Measurements from ENCODE around the gene NTM.

Gene NTM

DNA sequence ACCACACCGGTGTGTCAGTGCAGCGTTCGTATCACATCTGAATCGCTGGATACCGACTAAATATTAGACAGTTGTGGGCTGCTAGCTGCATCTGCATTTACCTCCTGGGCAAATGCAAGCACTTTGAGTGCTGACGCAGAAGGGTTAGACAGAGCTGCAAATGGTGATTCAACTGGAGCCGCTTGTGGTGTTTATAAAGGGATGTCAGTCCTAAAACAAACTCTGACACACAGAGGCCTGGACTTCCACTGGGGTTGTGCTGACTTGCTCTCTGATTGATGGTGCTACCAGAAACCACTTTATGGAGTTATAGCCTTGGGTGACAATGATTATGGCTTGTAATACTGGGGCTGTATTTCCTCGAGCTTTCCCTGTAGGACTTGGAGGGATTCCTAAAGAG lies 374.4 kb downstream of the NTM start:
- Mint-ChIP-seq H3K4me3 (no peak overlapping the region), H3K27me3 (no peaks in the 10 kb centered on the region), H3K9me3 (no peaks in the 10 kb centered on the region), H3K4me1 (no peaks in the 10 kb centered on the region), H3K36me3 (no peaks in the 10 kb centered on the region), H3K27ac (no peak overlapping the region)

DNA sequence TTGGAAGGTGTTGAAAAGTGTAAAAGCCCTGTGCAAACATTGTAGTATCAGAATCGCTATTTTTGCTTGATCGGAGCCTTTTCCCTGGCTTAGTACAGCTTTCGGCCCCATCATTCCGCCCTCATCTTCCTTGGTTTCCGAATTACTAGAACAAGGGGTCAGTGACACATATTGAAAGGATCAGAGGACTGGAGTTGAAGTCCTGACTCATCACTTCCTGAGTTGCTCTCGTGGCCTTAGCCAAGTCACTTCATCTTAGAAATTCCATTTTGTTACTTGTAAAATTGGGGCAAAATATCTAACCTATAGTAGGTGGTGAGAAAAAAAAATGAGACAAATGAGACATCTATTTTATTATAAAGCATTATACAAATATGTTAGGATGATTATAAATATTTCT lies 375.0 kb downstream of the NTM start:
- no peak overlapping the region for H3K4me3 Mint-ChIP-seq
- H3K36me3 Mint-ChIP-seq: peaks cover under 1% of the 10 kb centered on the region
- H3K4me1 Mint-ChIP-seq: no peaks in the 10 kb centered on the region
- no peaks in the 10 kb centered on the region for H3K9me3 Mint-ChIP-seq
- peaks cover under 1% of the 10 kb centered on the region for H3K27me3 Mint-ChIP-seq
- H3K27ac Mint-ChIP-seq: no peak overlapping the region

DNA sequence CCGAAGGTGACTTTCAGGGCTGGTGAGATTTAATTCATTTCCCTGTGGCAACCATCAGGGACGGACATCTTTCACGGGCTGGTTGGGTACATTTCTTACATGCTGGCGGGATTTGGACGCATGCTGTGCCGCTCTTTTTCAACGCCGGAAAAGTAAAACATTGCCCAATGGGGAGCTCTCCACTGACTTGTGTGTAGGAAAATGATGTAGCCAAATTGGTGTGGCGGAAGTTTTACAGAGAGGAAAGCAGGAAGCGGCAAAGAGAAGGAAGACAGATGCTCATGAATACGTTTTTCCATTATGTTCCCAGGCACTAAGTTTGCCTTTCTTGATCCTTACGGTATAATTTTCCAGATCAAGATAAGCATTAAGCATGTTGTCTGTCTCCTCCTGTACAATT lies 375.8 kb downstream of the NTM start:
- H3K4me3 Mint-ChIP-seq: no peak overlapping the region
- no peaks in the 10 kb centered on the region for H3K9me3 Mint-ChIP-seq
- H3K27ac Mint-ChIP-seq: no peak overlapping the region
- no peaks in the 10 kb centered on the region for H3K4me1 Mint-ChIP-seq
- H3K27me3 Mint-ChIP-seq: peaks cover 2% of the 10 kb centered on the region
- H3K36me3 Mint-ChIP-seq: peaks cover 1% of the 10 kb centered on the region

DNA sequence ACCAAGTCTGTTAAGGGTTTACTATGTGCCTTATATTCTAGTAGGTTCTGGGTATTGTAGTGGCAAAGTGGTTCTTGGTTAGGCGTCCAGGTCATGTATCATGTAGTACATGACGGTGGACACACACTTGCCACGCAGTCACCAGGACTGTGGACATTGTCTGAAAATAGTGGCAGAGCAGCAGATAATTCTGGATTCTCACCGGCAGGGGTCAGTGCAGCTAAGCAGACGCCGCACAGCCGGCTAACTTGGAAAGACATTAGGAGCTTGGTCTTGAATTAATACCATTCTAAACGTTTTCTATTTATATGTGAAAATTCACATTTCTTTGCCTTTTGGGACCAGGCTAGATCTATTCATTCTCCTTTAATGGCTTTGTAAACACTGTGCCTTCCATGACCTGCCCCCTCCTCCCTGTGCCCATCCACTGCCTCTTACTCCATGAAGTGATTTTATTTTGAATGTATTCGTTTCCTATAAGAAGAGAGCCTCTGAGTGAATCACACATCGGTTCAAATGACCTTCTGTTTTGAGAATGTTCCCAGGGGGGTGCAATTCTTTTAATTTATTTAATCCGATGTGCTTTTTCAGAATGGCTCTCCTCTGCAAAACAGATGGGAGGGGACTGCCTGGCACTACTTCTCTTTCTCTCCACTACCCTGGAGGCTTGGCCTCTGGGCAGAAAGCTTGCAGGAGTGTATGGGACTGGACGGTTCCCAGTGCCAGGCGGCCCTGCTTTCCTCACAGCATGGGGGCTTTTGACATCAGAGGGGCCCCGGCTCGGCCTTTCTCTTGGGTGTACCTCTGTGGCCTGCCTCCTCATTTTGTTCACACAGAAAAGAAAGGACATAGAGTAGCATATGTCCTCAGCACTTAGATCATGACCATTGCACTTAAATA lies 378.0 kb downstream of the NTM start:
- H3K27me3 Mint-ChIP-seq: peaks cover 2% of the 10 kb centered on the region
- H3K27ac Mint-ChIP-seq: no peak overlapping the region
- no peaks in the 10 kb centered on the region for H3K4me1 Mint-ChIP-seq
- peaks cover 1% of the 10 kb centered on the region for H3K36me3 Mint-ChIP-seq
- H3K9me3 Mint-ChIP-seq: no peaks in the 10 kb centered on the region
- no peak overlapping the region for H3K4me3 Mint-ChIP-seq

DNA sequence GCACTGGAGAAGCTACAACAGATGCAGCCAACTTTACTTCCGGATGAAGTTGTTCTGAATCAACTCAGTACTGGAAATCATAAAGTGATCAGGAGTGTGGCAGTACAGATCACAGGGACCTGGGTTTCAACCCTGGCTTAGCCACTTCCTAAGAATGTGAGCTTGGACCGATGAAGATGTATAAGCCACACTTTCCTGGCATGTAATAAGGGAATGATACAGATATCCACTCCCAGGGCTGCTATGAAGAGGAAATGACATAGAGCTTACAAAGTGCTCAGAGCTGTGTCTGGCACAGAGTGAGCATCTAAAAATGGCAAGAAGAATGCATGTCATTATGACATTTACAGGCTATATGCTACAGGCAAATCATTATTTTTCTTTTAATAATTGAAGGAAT lies 378.7 kb downstream of the NTM start:
- no peak overlapping the region for H3K4me3 Mint-ChIP-seq
- H3K36me3 Mint-ChIP-seq: peaks cover 1% of the 10 kb centered on the region
- peaks cover 2% of the 10 kb centered on the region for H3K27me3 Mint-ChIP-seq
- H3K4me1 Mint-ChIP-seq: no peaks in the 10 kb centered on the region
- H3K9me3 Mint-ChIP-seq: no peaks in the 10 kb centered on the region
- H3K27ac Mint-ChIP-seq: no peak overlapping the region

DNA sequence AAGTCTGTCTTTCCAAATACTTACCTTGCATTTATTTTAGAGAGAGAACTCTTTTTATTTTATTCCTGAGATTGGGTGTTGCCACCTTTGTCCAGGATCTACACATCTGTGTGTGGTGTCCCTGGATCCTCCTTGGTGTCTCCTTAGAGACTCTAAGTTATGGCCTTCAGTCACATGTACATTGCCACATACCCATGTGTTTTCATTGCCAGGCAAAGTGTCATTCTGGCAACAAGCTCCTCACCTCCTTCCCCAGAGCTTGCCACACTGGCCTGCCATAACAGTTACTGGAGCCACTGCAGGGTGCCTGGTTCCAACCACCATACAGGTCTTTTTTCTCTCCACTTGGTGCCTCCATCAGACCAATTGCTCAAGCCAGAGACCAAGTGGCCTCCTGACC lies 379.7 kb downstream of the NTM start:
- H3K27ac Mint-ChIP-seq: no peak overlapping the region
- H3K9me3 Mint-ChIP-seq: no peaks in the 10 kb centered on the region
- H3K27me3 Mint-ChIP-seq: peaks cover 2% of the 10 kb centered on the region
- no peaks in the 10 kb centered on the region for H3K4me1 Mint-ChIP-seq
- peaks cover 1% of the 10 kb centered on the region for H3K36me3 Mint-ChIP-seq
- no peak overlapping the region for H3K4me3 Mint-ChIP-seq

DNA sequence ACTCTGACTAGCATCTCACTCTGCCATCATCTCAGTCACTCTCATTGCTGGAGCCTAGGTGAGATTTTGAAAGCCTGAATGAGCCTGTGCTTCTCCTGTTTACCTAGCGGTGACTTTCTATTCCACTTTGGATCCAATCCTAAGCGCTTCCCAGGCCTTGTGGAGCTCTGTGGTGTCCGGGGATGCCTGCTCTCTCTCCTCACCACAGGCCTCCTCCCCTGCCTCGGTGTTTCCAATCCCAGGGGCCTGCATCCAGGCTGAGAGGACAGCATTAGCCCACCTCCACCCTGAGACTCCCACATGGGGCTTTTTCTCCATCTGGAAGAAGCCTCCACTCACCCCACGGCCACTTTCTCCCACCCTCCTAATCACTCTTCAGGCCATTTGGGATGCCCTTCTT lies 380.3 kb downstream of the NTM start:
- Mint-ChIP-seq H3K27ac (no peak overlapping the region), H3K4me1 (no peaks in the 10 kb centered on the region), H3K27me3 (peaks cover 2% of the 10 kb centered on the region), H3K4me3 (no peak overlapping the region), H3K36me3 (peaks cover 1% of the 10 kb centered on the region), H3K9me3 (no peaks in the 10 kb centered on the region)

DNA sequence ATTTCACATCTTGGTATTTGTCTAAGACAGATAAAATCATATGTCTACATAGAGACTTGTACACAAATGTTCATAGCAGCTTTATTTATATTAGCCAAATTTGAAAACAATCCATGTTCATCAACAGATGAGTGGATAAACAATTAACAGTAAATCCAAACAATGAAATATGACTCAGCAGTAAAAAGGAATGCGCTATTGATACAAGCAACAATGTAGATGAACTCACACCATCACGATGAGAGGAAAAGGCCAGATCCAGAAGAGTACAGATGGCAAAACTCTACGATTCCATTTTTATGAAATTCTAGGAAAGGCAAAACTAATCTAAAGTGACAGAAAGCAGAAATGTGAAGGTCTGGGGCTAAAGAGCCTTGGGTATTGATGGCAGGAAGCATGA lies 384.3 kb downstream of the NTM start:
- Mint-ChIP-seq H3K36me3 (peaks cover 1% of the 10 kb centered on the region), H3K4me1 (no peaks in the 10 kb centered on the region), H3K9me3 (peaks cover 3% of the 10 kb centered on the region), H3K4me3 (no peak overlapping the region), H3K27ac (no peak overlapping the region), H3K27me3 (peaks cover 2% of the 10 kb centered on the region)

DNA sequence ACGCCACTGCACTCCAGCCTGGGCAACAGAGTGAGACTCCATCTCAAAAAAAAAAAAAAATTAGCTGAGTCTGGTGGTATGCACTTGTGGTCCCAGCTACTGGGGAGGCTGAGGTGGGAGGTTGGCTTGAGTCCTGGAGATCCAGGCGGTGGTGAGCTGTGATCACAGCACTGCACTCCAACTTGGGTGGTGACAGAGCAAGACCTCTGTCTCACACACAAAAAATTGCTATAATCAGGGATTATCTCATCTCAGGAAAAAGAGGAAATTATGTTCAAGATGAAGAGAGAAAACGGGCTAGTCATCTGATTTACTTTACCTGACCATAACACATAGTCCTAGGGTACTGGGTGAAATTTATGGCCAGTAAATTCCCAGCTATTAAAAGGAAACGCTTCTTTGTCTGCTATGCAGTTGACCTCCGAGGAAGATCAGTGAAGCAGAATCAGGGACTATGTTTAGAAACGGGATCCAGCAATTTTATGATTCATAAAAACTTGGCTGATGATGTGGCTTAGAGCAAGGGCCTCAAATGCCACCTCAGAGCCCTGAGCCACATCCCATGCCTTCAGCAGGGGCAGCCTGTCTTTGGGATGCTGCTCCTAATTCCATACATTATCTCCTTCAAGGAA lies 386.2 kb downstream of the NTM start:
- Mint-ChIP-seq H3K27me3 (no peaks in the 10 kb centered on the region), H3K36me3 (no peaks in the 10 kb centered on the region), H3K4me3 (no peak overlapping the region), H3K27ac (no peak overlapping the region), H3K9me3 (peaks cover 6% of the 10 kb centered on the region), H3K4me1 (no peaks in the 10 kb centered on the region)

DNA sequence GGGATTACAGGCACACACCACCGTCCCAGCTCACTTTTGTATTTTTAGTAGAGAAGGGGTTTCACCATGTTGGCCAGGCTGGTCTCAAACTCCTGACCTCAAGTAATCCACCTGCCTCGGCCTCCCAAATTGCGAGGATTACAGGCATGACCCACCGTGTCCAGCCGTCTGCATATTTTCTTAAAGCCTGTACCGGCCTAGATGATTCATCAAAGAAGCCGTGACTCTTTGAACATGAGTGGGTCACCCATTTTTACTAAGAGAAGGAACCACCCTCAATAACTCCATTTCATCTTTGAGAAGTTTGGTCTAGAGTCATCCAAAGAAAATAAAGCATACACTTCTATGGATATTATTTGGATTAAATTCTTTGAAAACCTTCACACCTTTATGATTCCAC lies 388.3 kb downstream of the NTM start:
- Mint-ChIP-seq H3K36me3 (no peaks in the 10 kb centered on the region), H3K4me3 (no peak overlapping the region)

DNA sequence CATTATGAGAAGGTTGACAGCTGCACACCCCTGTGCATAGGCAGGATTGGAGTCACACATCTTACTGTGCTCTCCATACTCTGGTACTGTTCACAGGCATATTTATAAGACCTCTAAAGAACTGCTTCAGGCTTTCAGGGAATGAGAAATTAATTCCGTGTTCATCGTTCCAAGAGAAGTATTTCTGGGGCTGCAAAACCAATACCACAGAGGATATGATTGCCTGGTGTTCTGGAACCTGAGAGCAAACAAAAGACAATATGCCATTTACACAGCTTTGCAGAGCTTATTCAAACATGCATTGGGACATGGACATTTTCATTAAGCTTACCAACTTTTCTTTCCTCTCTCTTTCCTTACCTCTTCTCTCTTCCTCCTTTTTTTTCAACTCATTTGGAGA lies 388.7 kb downstream of the NTM start:
- H3K36me3 Mint-ChIP-seq: no peaks in the 10 kb centered on the region
- peaks cover 6% of the 10 kb centered on the region for H3K9me3 Mint-ChIP-seq
- H3K27me3 Mint-ChIP-seq: no peaks in the 10 kb centered on the region
- H3K4me3 Mint-ChIP-seq: no peak overlapping the region
- H3K27ac Mint-ChIP-seq: no peak overlapping the region
- no peaks in the 10 kb centered on the region for H3K4me1 Mint-ChIP-seq

More for the DNA sequence above, 388.3 kb downstream of the NTM start:
- no peaks in the 10 kb centered on the region for H3K4me1 Mint-ChIP-seq
- H3K9me3 Mint-ChIP-seq: peaks cover 6% of the 10 kb centered on the region
- H3K27me3 Mint-ChIP-seq: no peaks in the 10 kb centered on the region
- no peak overlapping the region for H3K27ac Mint-ChIP-seq

DNA sequence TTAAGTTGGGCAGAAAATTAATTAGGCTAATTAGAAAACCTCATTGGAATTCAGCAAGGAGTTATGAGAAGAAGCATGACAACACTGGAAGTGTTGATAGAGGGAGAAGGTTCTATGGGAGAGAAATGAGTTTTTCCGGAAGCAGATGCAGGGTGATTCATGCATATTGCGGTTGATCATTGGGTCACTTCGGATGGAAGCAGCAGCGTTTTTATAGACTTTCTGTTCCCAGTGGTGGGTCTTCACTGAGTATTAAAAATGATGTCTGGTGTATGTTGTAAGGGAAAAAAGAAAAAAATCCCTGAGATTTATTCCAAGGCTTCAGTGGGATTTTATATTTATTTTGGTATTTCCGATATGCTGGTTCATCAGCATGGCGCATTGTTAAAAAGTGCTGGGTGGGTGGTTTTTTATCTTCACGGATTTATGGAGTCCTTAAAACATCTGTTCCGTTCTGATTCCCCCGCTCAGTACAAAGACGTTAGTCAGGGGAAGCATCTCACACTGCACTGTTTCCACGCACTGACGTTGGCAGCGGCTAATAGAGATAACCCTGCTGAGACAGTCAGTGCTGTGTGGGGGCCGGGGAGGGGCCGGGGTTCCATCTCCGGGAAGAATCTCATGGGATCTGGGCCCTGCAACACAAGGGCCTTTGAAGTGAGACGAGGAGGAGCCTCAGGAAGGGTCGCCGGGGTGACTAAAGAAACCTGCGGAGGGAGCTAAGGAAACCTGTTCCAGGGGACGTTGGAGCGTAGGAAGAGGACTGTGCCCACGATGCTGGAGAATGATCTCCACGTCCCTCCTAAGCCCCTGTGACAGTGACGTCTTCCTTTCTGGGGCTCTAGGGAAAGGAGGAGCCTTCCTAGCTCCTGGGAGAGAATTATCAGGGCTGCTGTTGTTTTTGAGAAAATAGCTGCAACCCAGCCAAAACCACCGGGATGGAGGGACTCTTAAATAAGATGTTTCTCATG lies 390.0 kb downstream of the NTM start:
- Mint-ChIP-seq H3K4me3 (no peak overlapping the region), H3K4me1 (no peaks in the 10 kb centered on the region), H3K27me3 (no peaks in the 10 kb centered on the region), H3K27ac (no peak overlapping the region), H3K9me3 (peaks cover 9% of the 10 kb centered on the region), H3K36me3 (no peaks in the 10 kb centered on the region)

DNA sequence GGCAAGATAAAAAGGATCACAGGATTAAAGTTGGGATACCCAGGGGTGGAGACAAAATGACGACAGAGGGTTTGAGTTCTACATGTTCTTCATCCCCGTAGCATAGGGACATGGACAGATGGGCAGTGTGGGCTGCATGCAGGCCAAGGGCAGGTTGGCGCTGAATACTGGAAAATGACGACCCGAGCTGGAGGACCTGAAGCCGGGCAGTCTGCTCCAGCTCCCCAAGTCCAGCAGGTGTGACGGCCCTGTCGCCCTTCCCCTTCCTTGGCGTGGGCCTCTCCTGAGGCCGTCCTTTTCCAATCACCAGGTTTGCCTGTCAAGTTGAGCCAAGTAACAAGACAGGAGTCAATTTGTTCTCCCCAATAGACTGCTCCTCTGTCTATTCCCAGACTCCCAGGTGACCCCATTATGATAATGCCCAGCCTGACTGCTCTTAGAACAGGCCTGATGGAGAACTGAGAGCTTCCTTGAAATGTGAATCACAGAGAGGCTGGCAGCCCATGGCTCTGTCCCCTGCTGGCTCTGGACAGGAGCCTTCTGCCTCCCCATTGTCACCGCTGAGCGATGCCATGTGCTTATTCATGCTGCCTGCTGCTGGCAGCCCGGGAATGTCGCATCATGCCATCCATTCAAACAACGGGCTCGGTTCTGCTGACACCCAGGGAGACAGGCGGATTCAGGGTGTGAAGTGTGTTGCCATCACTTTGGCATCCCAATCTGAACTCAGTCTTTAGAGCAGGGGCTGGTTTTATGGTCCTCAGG lies 392.1 kb downstream of the NTM start:
- H3K4me3 Mint-ChIP-seq: no peak overlapping the region
- no peaks in the 10 kb centered on the region for H3K36me3 Mint-ChIP-seq
- H3K9me3 Mint-ChIP-seq: peaks cover 12% of the 10 kb centered on the region
- no peak overlapping the region for H3K27ac Mint-ChIP-seq
- no peaks in the 10 kb centered on the region for H3K27me3 Mint-ChIP-seq
- no peaks in the 10 kb centered on the region for H3K4me1 Mint-ChIP-seq

DNA sequence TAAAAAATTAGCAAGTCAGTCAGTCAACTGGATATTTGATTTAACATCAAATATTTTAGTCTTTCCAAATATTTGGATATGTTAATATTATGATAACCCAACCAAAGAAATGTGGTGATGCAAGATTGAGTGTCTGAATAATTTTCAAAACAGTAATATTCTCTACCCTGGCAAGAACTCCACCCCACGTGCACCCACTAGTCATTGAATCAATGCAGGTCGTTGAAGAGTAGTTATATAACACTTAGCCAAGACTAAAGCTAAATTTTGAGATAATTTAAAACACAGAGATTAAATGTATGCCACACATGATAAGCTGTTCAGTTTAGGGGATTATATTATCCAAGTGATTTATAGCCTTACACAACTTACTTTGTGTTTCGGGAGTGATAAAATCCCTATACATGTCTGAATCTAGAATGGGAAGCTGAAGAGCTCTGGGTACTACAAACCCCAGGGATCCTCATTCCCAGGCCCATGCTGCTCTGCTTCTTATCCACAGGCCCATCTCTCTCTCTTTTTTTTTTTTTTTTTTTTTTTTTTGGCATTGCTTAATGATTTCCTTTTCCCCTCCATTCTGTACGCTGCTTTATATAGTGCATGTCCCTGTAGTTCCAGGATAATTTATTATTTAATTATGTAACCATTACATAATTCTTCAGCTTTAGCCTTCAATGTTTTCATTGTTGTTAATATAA lies 392.9 kb downstream of the NTM start:
- H3K36me3 Mint-ChIP-seq: no peaks in the 10 kb centered on the region

More for the DNA sequence above, 392.9 kb downstream of the NTM start:
- H3K27me3 Mint-ChIP-seq: no peaks in the 10 kb centered on the region
- H3K27ac Mint-ChIP-seq: no peak overlapping the region
- H3K4me3 Mint-ChIP-seq: no peak overlapping the region
- H3K9me3 Mint-ChIP-seq: peaks cover 12% of the 10 kb centered on the region
- H3K4me1 Mint-ChIP-seq: no peaks in the 10 kb centered on the region
